Measurements from ENCODE around the gene SIPA1L3.

The SIPA1L3 gene

DNA sequence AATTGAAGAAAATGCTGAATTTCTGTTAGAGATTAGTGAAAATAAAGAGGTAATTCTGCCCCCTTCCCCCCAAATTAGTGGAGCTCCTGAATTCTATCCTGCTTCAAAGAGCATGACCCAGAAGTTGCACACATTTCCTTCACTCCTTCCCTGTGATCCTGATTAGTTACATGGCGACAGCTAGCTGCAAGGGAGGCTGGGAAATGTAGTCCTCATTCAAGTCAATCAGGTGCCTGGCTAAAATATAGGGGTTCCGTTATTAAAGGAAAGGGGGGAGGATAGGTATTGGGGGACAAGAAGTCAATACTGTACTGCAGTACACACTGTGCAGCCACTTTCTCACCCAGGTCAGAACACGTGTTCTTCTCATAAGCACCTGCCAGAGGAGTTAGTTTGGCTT is 65.8 kb downstream of the SIPA1L3 start:
- H3K9ac ChIP-seq (ENCODE audit: low read length): no peak overlapping the region
- H4K20me1 ChIP-seq (ENCODE audit: insufficient read depth, low read length): no peaks in the 10 kb centered on the region
- peaks cover 15% of the 10 kb centered on the region for H3K79me2 ChIP-seq (ENCODE audit: low read length)
- H3K4me2 ChIP-seq (ENCODE audit: low read length): no peak overlapping the region
- peaks cover 5% of the 10 kb centered on the region; the same call in 1 of the 2 replicates for H3K9me3 ChIP-seq (ENCODE audit: insufficient read depth, low read length)
- H3K36me3 ChIP-seq (replicated peaks; ENCODE audit: low read depth, low read length): peaks cover 16% of the 10 kb centered on the region
- H3K27ac ChIP-seq (ENCODE audit: low read length): no peak overlapping the region
- TF ChIP-seq, protein P1, sequence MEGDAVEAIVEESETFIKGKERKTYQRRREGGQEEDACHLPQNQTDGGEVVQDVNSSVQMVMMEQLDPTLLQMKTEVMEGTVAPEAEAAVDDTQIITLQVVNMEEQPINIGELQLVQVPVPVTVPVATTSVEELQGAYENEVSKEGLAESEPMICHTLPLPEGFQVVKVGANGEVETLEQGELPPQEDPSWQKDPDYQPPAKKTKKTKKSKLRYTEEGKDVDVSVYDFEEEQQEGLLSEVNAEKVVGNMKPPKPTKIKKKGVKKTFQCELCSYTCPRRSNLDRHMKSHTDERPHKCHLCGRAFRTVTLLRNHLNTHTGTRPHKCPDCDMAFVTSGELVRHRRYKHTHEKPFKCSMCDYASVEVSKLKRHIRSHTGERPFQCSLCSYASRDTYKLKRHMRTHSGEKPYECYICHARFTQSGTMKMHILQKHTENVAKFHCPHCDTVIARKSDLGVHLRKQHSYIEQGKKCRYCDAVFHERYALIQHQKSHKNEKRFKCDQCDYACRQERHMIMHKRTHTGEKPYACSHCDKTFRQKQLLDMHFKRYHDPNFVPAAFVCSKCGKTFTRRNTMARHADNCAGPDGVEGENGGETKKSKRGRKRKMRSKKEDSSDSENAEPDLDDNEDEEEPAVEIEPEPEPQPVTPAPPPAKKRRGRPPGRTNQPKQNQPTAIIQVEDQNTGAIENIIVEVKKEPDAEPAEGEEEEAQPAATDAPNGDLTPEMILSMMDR (IDR thresholded peaks at IDR 0.05; ENCODE audit: low read depth, low read length): no peak
- no peak for TF ChIP-seq EZH2phosphoT487 (IDR thresholded peaks at IDR 0.05; ENCODE audit: low read depth)
- peaks cover 30% of the 10 kb centered on the region for H3K4me1 ChIP-seq (ENCODE audit: low read length)
- no peak overlapping the region for H3K4me3 ChIP-seq (ENCODE audit: low read length)
- no peak overlapping the region for H2AFZ ChIP-seq (ENCODE audit: low read depth, low read length)
- no peaks in the 10 kb centered on the region for H3K27me3 ChIP-seq (ENCODE audit: low read depth, low read length)

DNA sequence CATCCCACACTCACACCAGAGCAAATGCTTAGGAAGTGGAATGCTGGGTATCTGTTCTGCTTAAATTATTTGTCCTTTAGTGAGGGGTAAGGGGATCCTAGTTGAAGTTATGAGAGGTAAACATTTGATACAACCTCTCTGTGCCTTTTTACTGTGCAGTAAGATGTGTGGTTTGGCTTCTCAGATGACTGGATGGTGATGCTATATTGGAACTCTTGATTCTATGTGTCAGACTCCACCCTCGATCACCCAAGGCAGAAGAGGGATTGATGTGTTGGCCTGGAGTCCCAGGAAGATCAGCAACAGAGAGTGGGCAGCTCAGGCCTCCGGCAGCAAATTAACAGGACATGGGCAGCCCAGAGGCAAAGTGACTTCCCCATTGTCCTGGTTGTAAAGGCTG is 66.7 kb downstream of the SIPA1L3 start:
- Histone ChIP-seq H3K4me2 (ENCODE audit: low read length) (no peak overlapping the region), H3K4me3 (ENCODE audit: low read length) (no peak overlapping the region), H4K20me1 (ENCODE audit: insufficient read depth, low read length) (no peaks in the 10 kb centered on the region), H2AFZ (ENCODE audit: low read depth, low read length) (no peak overlapping the region), H3K27me3 (ENCODE audit: low read depth, low read length) (no peaks in the 10 kb centered on the region), H3K27ac (ENCODE audit: low read length) (no peak overlapping the region), H3K36me3 (replicated peaks; ENCODE audit: low read depth, low read length) (peaks cover 16% of the 10 kb centered on the region), H3K79me2 (ENCODE audit: low read length) (peaks cover 13% of the 10 kb centered on the region), H3K4me1 (ENCODE audit: low read length) (peaks cover 38% of the 10 kb centered on the region), H3K9me3 (ENCODE audit: insufficient read depth, low read length) (peaks cover 5% of the 10 kb centered on the region; the same call in 1 of the 2 replicates), H3K9ac (ENCODE audit: low read length) (no peak overlapping the region)
- TF ChIP-seq EZH2phosphoT487 (IDR thresholded peaks at IDR 0.05; ENCODE audit: low read depth): no peak
- TF ChIP-seq, protein P1 (IDR thresholded peaks at IDR 0.05; ENCODE audit: low read depth, low read length): no peak

DNA sequence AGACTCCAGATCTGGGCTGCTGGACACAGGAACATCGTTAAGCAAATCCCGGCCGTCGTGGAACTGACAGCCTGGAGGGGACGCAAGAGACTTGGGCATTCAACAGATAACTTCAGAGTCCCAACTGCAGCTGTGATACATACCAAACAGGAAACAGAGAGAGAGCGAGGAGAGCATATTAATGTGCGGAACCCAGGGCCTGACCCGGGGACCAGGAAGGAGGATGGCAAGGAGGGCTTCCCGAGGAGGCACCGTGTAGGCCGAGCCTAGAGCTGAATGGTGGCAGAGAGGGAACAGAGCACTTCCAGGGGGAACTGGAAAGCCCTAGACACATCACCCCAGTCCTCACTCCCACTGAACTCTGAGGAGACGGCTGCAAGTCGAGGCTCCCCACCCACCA is 68.1 kb downstream of the SIPA1L3 start:
- Histone ChIP-seq H3K4me1 (ENCODE audit: low read length) (peaks cover 52% of the 10 kb centered on the region), H3K27me3 (ENCODE audit: low read depth, low read length) (no peaks in the 10 kb centered on the region), H3K9ac (ENCODE audit: low read length) (no peak overlapping the region), H3K9me3 (ENCODE audit: insufficient read depth, low read length) (peaks cover 5% of the 10 kb centered on the region; the same call in 1 of the 2 replicates), H2AFZ (ENCODE audit: low read depth, low read length) (no peak overlapping the region), H3K4me2 (ENCODE audit: low read length) (peak overlapping the region; percentile 23), H3K4me3 (ENCODE audit: low read length) (no peak overlapping the region), H3K36me3 (replicated peaks; ENCODE audit: low read depth, low read length) (peaks cover 11% of the 10 kb centered on the region), H3K79me2 (ENCODE audit: low read length) (peaks cover 17% of the 10 kb centered on the region), H4K20me1 (ENCODE audit: insufficient read depth, low read length) (no peaks in the 10 kb centered on the region), H3K27ac (ENCODE audit: low read length) (no peak overlapping the region)
- TF ChIP-seq, protein P1 (IDR thresholded peaks at IDR 0.05; ENCODE audit: low read depth, low read length): peak; percentile 26
- no peak for TF ChIP-seq EZH2phosphoT487 (IDR thresholded peaks at IDR 0.05; ENCODE audit: low read depth)

DNA sequence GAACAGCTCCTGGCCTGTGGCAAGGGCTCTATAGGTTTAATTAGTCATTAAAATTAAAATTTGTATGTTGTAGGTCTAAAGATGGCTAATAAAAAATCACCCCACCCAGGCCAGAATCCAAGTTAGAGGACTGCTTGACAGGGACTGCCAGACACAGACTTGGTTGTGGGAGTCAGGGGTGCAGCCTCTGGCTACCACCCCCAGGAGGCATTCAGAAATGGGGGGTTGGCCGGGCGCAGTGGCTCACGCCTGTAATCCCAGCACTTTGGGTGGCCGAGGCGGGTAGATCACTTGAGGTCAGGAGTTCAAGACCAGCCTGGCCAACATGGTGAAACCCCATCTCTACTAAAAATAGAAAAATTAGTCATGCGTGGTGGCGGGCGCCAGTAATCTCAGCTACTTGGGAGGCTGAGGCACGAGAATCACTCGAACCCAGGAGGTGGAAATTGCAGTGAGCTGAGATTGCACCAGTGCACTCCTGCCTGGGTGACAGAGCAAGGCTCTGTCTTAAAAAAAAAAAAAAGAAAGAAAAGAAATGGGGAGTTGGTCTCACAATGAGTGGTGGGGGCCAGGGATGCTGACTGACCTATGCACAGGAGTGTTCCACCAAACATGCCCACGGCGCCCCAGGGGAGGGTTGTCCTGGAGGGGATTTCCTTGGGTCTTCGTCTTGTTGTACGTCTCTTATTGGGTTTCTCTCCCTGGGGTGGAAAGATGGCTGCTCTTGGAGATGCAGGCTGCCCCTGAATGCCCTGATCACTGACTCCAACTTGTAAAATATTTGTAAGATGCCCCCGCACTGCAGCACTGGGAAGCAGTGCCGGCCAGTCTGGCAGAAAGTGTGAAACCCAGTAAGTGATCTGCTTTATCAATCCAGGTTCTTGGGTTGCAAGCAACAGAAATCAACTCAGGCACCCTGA is 68.8 kb downstream of the SIPA1L3 start:
- Histone ChIP-seq H2AFZ (ENCODE audit: low read depth, low read length) (no peak overlapping the region), H3K9ac (ENCODE audit: low read length) (no peak overlapping the region), H3K79me2 (ENCODE audit: low read length) (peaks cover 20% of the 10 kb centered on the region), H3K4me2 (ENCODE audit: low read length) (peak overlapping the region; percentile 23), H3K4me1 (ENCODE audit: low read length) (peaks cover 60% of the 10 kb centered on the region), H3K27ac (ENCODE audit: low read length) (no peak overlapping the region), H3K27me3 (ENCODE audit: low read depth, low read length) (no peaks in the 10 kb centered on the region), H3K4me3 (ENCODE audit: low read length) (no peak overlapping the region), H3K36me3 (replicated peaks; ENCODE audit: low read depth, low read length) (peaks cover 5% of the 10 kb centered on the region), H3K9me3 (ENCODE audit: insufficient read depth, low read length) (no peaks in the 10 kb centered on the region), H4K20me1 (ENCODE audit: insufficient read depth, low read length) (no peaks in the 10 kb centered on the region)
- TF ChIP-seq, protein P1 (IDR thresholded peaks at IDR 0.05; ENCODE audit: low read depth, low read length): no peak
- TF ChIP-seq EZH2phosphoT487 (IDR thresholded peaks at IDR 0.05; ENCODE audit: low read depth): no peak

Measured in OCI-LY3 (cell line).